Bronchial smooth muscle cell (primary cell): ENCODE data around the gene PRB3. TPM values are rescaled to one million over a fixed set of nuclear protein-coding genes. Genes with fewer than 3 reads are reported as not detected.

Source experiments
- total RNA-seq: library from RNA; depleted of rRNA; stranded (reverse); fragments of >200 nt; gene quantifications from 2 replicates; pipeline ENCODE4 v1.2.1, GENCODE V29; 2014

Gene PRB3
- not detected in 2 replicates for total RNA-seq

DNA sequence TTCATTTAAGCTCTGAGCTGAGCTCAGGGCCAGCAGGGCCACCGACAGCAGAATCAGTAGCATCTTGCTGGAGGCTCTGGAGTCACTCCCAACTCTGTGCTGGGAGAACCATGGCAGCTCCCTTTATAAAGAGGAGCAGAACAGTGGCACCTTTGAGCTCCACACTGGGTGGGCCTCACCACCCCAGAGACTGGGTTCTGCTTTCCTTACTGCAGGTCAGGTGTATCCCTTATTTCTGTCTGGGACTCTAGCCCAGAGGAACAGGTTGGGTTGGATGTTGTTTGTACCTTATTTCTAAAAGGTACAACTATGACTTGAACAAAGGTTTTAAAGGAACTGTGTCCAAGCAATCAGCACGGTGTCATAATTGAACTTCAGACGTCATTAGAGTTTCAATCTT lies at the start of gene PRB3:
Gene PRB3 (minus strand): TSS at position 101 of the 400 bp plus-strand sequence. CDS start 38 bp downstream, at position 63.

DNA sequence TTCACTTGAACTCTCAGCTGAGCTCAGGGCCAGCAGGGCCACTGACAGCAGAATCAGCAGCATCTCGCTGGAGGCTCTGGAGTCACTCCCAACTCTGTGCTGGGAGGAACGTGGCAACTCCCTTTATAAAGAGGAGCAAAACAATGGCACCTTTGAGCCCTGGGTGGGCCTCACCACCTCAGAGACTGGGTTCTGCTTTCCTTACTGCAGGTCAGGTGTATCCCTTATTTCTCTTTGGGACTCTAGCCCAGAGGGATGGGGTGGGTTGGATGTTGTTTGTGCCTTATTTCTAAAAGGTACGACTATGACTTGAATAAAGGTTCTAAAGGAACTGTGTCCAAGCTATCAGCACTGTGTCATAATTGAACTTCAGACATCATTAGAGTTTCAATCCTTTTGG lies 40.8 kb upstream of the PRB3 start, which contains the start of gene PRB4:
Gene PRB4 (minus strand): TSS at position 101 of the 400 bp plus-strand sequence. CDS start 38 bp downstream, at position 63.

Other genes starting within 250 kb of the PRB3 start
- gene TAS2R19, start 247.1 kb downstream of the PRB3 start, total RNA-seq, result 3.9 and 4.6 TPM in 2 replicates
- 1.6 and 3.0 TPM in 2 replicates for gene TAS2R31, start 238.3 kb downstream of the PRB3 start, total RNA-seq
- gene TAS2R46, start 207.4 kb downstream of the PRB3 start, total RNA-seq, result 1.2 and 1.7 TPM in 2 replicates
- 0.63 and 1.0 TPM in 2 replicates for gene TAS2R43, start 177.4 kb downstream of the PRB3 start, total RNA-seq
- 2.2 and 3.5 TPM in 2 replicates for gene TAS2R30, start 135.1 kb downstream of the PRB3 start, total RNA-seq
- 2.7 and 3.9 TPM in 2 replicates for gene SMIM10L1, start 98.5 kb downstream of the PRB3 start, total RNA-seq
- gene TAS2R42, start 82.8 kb downstream of the PRB3 start, total RNA-seq, result not detected in 2 replicates
- gene PRB4, start 40.7 kb upstream of the PRB3 start, total RNA-seq, result not detected in 2 replicates
- gene PRB2, start 125.9 kb upstream of the PRB3 start, total RNA-seq, result not detected in 2 replicates